PFSK-1 (cell line): ENCODE data around the gene GPR108.

ENCODE experiments used
- FOXP2 ChIP-seq: optimal IDR thresholded peaks from 2 replicates; pipeline ENCODE3; 2011; ENCODE audit warnings: borderline replicate concordance, control low read depth, inconsistent platforms; ENCODE audit not compliant: insufficient read depth; ENCODE audit errors: extremely low read length, extremely low read depth
- TF ChIP-seq, protein P1 (sequence below), 2 experiments: IDR thresholded peaks; 2 replicates each; pipeline versions ENCODE4 v1.6.1 to v1.8.0; 2011 to 2012; ENCODE audit warnings: low read depth in 2 of 2, low read length in 2 of 2, control low read depth in 1 of 2, inconsistent platforms in 1 of 2, mild to moderate bottlenecking in 1 of 2, moderate library complexity in 1 of 2; ENCODE audit not compliant: insufficient read depth in 1 of 2

DNA sequence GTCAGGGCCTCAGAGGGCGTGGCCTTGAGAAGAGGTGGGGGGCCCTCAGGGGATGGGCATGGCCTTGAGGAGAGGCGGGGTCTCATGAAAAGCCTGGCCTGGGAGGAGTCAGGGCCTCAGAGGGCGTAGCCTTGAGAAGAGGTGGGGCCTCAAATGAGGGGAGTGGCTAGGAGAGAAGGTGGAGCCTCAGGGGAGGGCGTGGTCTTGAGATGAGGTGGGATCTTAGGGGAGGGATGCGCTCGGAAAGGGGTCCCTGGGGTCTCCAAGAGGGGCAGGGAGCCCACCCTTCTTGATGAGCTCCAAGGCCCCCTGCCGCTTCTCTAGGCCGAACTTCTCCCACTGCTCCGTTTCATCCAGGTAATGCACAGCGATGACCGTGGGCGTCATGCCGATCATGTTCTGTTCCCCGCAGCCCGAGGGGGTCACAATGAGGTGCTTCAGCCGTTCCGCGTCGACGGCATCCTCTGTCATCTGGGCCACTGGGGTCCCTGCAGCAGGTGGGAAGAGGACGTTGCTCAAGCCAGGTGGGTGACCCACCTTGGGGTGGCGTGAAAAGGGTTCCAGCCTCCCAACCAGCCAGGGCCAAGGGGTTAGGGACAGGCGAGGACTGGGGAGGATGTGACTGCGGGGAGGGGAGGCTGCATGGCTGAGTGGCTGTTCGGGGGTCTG lies 43.1 kb downstream of the GPR108 start:
- TF ChIP-seq, protein P1, sequence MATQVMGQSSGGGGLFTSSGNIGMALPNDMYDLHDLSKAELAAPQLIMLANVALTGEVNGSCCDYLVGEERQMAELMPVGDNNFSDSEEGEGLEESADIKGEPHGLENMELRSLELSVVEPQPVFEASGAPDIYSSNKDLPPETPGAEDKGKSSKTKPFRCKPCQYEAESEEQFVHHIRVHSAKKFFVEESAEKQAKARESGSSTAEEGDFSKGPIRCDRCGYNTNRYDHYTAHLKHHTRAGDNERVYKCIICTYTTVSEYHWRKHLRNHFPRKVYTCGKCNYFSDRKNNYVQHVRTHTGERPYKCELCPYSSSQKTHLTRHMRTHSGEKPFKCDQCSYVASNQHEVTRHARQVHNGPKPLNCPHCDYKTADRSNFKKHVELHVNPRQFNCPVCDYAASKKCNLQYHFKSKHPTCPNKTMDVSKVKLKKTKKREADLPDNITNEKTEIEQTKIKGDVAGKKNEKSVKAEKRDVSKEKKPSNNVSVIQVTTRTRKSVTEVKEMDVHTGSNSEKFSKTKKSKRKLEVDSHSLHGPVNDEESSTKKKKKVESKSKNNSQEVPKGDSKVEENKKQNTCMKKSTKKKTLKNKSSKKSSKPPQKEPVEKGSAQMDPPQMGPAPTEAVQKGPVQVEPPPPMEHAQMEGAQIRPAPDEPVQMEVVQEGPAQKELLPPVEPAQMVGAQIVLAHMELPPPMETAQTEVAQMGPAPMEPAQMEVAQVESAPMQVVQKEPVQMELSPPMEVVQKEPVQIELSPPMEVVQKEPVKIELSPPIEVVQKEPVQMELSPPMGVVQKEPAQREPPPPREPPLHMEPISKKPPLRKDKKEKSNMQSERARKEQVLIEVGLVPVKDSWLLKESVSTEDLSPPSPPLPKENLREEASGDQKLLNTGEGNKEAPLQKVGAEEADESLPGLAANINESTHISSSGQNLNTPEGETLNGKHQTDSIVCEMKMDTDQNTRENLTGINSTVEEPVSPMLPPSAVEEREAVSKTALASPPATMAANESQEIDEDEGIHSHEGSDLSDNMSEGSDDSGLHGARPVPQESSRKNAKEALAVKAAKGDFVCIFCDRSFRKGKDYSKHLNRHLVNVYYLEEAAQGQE (IDR thresholded peaks at IDR 0.05; ENCODE audit: insufficient read depth in 1 of 2, low read depth in 2 of 2, low read length in 2 of 2), result no peak
- TF ChIP-seq FOXP2, result no peak
